ENCODE data around the gene ALG9.

The ALG9 gene

DNA sequence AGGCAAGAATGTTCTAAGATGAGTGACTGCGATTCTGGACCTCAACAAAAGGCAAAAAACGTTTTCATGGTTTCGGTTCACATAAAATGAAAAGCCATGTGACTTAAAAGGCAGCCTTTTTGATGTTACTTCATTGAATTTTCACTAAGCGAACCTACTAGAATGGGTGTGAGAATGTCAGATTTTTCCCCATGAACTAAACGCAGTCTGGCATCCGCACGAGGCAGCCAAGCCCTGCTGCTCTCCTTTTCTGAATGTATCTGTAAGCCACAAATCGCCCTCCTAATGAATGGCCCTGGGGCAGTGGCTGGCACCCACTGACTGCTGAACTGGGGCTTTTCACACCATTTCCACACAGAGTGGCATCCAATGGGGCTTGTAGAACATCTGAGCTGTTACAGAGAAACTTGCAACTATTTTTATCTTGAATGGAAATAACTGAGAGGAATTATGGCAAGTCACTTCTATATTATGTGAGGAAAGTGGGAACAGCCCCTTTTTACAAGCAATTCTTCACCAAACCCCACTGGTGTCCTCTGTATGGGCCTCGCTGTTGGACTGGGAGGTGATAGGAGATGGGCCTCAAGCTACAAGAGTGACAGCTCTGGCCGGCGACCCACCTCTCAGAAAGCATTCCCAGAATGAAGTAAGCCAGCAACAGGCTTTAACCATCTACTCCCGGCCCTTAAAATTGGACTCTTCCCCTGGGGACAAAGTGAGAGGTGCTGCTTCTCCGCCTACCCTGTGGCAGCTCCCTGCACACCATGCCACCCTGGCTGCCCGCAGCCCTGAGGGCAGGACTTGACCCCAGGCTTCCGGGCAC is 134.5 kb downstream of the ALG9 start:
- in situ Hi-C loops (cut with MboI; ENCODE audit: low sequenced_read_pairs): no loop called here

Data from HL-60/S4 treated with phorbol 12-myristate 13-acetate at 8.2 ng/mL for 4 days and 3 days (cell line).